HL-60 (cell line): ENCODE results near the gene AGGF1.

ENCODE experiments used
- POLR2AphosphoS5 ChIP-seq: IDR thresholded peaks from 2 replicates; pipeline ENCODE4 v1.6.1; 2012; ENCODE audit warnings: low read depth
- TF ChIP-seq, protein P1 (sequence below): IDR thresholded peaks from one replicate; pipeline ENCODE4 v1.5.1; 2011; ENCODE audit warnings: low read length, control low read depth, inconsistent platforms; ENCODE audit not compliant: insufficient read depth

DNA sequence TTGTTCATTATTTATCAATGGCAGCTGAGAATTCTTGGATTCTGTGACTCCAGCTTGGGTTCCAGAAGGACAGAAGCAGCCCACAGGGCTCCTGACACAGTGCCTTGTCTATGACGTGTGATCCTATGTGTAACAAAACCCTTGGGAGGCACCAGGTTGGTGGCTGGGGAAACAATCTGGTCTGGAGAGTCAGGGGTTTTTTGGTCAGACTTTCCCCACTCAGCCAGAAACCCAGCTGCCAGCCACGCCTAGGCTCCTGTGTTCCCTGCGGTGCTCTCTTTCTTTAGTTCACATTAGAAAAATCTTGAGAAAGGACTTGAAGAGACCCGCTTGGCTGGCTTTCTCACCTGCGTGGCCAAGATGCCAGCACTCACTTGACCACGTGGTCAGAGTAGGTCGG lies 72.3 kb downstream of the AGGF1 start:
- TF ChIP-seq, protein P1, sequence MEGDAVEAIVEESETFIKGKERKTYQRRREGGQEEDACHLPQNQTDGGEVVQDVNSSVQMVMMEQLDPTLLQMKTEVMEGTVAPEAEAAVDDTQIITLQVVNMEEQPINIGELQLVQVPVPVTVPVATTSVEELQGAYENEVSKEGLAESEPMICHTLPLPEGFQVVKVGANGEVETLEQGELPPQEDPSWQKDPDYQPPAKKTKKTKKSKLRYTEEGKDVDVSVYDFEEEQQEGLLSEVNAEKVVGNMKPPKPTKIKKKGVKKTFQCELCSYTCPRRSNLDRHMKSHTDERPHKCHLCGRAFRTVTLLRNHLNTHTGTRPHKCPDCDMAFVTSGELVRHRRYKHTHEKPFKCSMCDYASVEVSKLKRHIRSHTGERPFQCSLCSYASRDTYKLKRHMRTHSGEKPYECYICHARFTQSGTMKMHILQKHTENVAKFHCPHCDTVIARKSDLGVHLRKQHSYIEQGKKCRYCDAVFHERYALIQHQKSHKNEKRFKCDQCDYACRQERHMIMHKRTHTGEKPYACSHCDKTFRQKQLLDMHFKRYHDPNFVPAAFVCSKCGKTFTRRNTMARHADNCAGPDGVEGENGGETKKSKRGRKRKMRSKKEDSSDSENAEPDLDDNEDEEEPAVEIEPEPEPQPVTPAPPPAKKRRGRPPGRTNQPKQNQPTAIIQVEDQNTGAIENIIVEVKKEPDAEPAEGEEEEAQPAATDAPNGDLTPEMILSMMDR = no peak
- no peak for TF ChIP-seq POLR2AphosphoS5
